DND-41 (cell line): ENCODE results near the gene FAM180B.

Source experiments
- ATAC-seq: fragments of 200-7000 bp; cut with Tn5 transposase; 3 replicates; pipeline ENCODE4 v1.9.1; 2021; ENCODE audit warnings: low read depth; ENCODE audit not compliant: insufficient read depth
- DNase-seq: peaks from one replicate; pipeline ENCODE4 v3.0.0-alpha.2; 2020
- H2AFZ ChIP-seq: 2 replicates; pipeline ENCODE4 v1.6.0; 2012; ENCODE audit warnings: low read depth, low read length
- H3K27ac ChIP-seq: 2 replicates; pipeline ENCODE4 v1.5.1; 2012; ENCODE audit warnings: low read length, inconsistent platforms
- H3K27me3 ChIP-seq: fragments of 200-600 bp; sonication (generic); 2 replicates; pipeline ENCODE4 v1.6.0; 2012; ENCODE audit warnings: low read length, mild to moderate bottlenecking, inconsistent platforms; ENCODE audit not compliant: insufficient read depth, poor library complexity
- H3K36me3 ChIP-seq: 2 replicates; pipeline ENCODE4 v1.5.1; 2012; ENCODE audit warnings: low read length, inconsistent platforms; ENCODE audit not compliant: insufficient read depth
- H3K4me1 ChIP-seq: 2 replicates; pipeline ENCODE4 v1.5.1; 2012; ENCODE audit warnings: mild to moderate bottlenecking, low read length; ENCODE audit not compliant: insufficient read depth
- H3K4me2 ChIP-seq: 2 replicates; pipeline ENCODE4 v1.6.0; 2012; ENCODE audit warnings: mild to moderate bottlenecking, moderate library complexity, low read length, inconsistent platforms; ENCODE audit not compliant: insufficient read depth
- H3K4me3 ChIP-seq, 2 experiments: fragments of 200-600 bp in 1 of 2; shearing (Covaris generic) in 1 of 2; 2 replicates each; pipeline ENCODE4 v1.5.1; 2012 to 2016; ENCODE audit warnings: inconsistent platforms in 2 of 2, low read length in 2 of 2, mild to moderate bottlenecking in 2 of 2, low read depth in 1 of 2, moderate library complexity in 1 of 2
- H3K79me2 ChIP-seq: 2 replicates; pipeline ENCODE4 v1.6.0; 2012; ENCODE audit warnings: low read length, inconsistent platforms; ENCODE audit not compliant: insufficient read depth
- H3K9ac ChIP-seq: 2 replicates; pipeline ENCODE4 v1.6.0; 2012; ENCODE audit warnings: low read depth, mild to moderate bottlenecking, inconsistent platforms, low read length, moderate library complexity
- H3K9me3 ChIP-seq: 2 replicates; pipeline ENCODE4 v1.5.1; 2012; ENCODE audit warnings: low read length, moderate library complexity, mild to moderate bottlenecking, inconsistent platforms; ENCODE audit not compliant: insufficient read depth, severe bottlenecking
- H4K20me1 ChIP-seq: 2 replicates; pipeline ENCODE4 v1.6.0; 2012; ENCODE audit warnings: low read length; ENCODE audit not compliant: insufficient read depth
- CTCF ChIP-seq: IDR thresholded peaks from 2 replicates; pipeline ENCODE4 v1.5.1; 2012; ENCODE audit warnings: borderline replicate concordance, low read length, moderate library complexity, mild to moderate bottlenecking; ENCODE audit not compliant: poor library complexity, severe bottlenecking; ENCODE audit errors: extremely low read depth
- EZH2 ChIP-seq: IDR thresholded peaks from 3 replicates; pipeline ENCODE4 v1.6.1; 2012; ENCODE audit warnings: borderline replicate concordance, low read depth, mild to moderate bottlenecking, moderate library complexity, low read length, inconsistent platforms; ENCODE audit not compliant: severe bottlenecking

The FAM180B gene

GRCh38 chr11:47550288-47551047 is 36.0 kb upstream of the FAM180B start:
- Histone ChIP-seq H4K20me1 (peaks cover 55% of the 10 kb centered on the region), H3K4me2 (peak overlapping the region; percentile 87), H3K79me2 (peaks cover 83% of the 10 kb centered on the region), H3K36me3 (peaks cover 26% of the 10 kb centered on the region), H3K4me3 (peak overlapping the region in 1 of 2 experiments; percentile 78; a peak in 2 of 4 replicates), H2AFZ (no peak overlapping the region), H3K9me3 (no peaks in the 10 kb centered on the region), H3K27me3 (no peaks in the 10 kb centered on the region), H3K4me1 (peaks cover 47% of the 10 kb centered on the region), H3K9ac (peak overlapping the region; percentile 4; the same call in 1 of the 2 replicates), H3K27ac (peak overlapping the region; percentile 6; the same call in 1 of the 2 replicates)
- ATAC-seq (no peak), DNase-seq (no peak)
- TF ChIP-seq CTCF (no peak), EZH2 (no peak)

- Histone ChIP-seq H3K4me3 (peak overlapping the region in 1 of 2 experiments; percentile 78; a peak in 3 of 4 replicates), H2AFZ (no peak overlapping the region), H3K4me2 (peak overlapping the region; percentile 87), H3K27me3 (no peaks in the 10 kb centered on the region), H3K27ac (peak overlapping the region; percentile 6; the same call in 1 of the 2 replicates), H3K79me2 (peaks cover 77% of the 10 kb centered on the region), H3K9me3 (no peaks in the 10 kb centered on the region), H3K4me1 (peaks cover 47% of the 10 kb centered on the region), H3K9ac (peak overlapping the region; percentile 71), H3K36me3 (peaks cover 26% of the 10 kb centered on the region), H4K20me1 (peaks cover 54% of the 10 kb centered on the region)
- DNase-seq (no peak), ATAC-seq (no peak)
- peak; percentile 43 for TF ChIP-seq CTCF
- TF ChIP-seq EZH2: no peak
These were observed 35.4 kb upstream of the FAM180B start for GRCh38 chr11:47551086-47551485.

GRCh38 chr11:47552056-47552565 is 34.4 kb upstream of the FAM180B start:
- peaks cover 67% of the 10 kb centered on the region for H3K79me2 ChIP-seq
- H3K4me2 ChIP-seq: peak overlapping the region; percentile 87
- ATAC-seq (peak; percentile 8), DNase-seq (peak; percentile 51)
- H3K27ac ChIP-seq: peak overlapping the region; percentile 79
- H3K4me3 ChIP-seq: peak overlapping the region; percentile 78 to 79
- no peak for TF ChIP-seq CTCF
- no peak for TF ChIP-seq EZH2
- peak overlapping the region; percentile 56 for H2AFZ ChIP-seq
- H3K4me1 ChIP-seq: peaks cover 47% of the 10 kb centered on the region
- H3K36me3 ChIP-seq: peaks cover 25% of the 10 kb centered on the region
- no peaks in the 10 kb centered on the region for H3K9me3 ChIP-seq
- H3K27me3 ChIP-seq: no peaks in the 10 kb centered on the region
- peak overlapping the region; percentile 71 for H3K9ac ChIP-seq
- H4K20me1 ChIP-seq: peaks cover 45% of the 10 kb centered on the region
